ENCODE measurements around the gene DRAXIN.

DRAXIN gene

DNA sequence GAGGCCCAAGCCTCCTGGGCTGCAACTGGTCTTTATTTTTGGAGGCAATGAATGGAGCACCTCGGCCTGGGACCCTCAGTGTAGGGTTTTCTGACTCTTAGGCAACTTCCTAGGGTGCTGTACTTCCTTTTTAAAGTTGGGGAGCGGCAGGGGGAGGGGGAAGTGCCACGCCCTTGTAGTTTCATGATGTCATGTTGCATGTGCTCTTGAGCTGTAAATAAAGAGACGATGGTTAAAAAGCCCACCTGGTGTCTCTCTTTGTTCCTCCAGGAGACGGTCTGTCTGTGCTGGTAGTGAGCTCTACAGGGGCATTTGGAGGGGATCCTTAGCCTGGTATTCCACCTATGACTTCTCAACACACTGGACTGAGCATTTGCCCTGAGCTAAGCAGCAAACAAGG is 34.1 kb downstream of the DRAXIN start:
- H3K27ac ChIP-seq = no peak overlapping the region
- TF ChIP-seq, protein P1, sequence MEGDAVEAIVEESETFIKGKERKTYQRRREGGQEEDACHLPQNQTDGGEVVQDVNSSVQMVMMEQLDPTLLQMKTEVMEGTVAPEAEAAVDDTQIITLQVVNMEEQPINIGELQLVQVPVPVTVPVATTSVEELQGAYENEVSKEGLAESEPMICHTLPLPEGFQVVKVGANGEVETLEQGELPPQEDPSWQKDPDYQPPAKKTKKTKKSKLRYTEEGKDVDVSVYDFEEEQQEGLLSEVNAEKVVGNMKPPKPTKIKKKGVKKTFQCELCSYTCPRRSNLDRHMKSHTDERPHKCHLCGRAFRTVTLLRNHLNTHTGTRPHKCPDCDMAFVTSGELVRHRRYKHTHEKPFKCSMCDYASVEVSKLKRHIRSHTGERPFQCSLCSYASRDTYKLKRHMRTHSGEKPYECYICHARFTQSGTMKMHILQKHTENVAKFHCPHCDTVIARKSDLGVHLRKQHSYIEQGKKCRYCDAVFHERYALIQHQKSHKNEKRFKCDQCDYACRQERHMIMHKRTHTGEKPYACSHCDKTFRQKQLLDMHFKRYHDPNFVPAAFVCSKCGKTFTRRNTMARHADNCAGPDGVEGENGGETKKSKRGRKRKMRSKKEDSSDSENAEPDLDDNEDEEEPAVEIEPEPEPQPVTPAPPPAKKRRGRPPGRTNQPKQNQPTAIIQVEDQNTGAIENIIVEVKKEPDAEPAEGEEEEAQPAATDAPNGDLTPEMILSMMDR (conservative IDR thresholded peaks at IDR 0.05) = no peak
- TF ChIP-seq ZFX (IDR thresholded peaks at IDR 0.05) = no peak

DNA sequence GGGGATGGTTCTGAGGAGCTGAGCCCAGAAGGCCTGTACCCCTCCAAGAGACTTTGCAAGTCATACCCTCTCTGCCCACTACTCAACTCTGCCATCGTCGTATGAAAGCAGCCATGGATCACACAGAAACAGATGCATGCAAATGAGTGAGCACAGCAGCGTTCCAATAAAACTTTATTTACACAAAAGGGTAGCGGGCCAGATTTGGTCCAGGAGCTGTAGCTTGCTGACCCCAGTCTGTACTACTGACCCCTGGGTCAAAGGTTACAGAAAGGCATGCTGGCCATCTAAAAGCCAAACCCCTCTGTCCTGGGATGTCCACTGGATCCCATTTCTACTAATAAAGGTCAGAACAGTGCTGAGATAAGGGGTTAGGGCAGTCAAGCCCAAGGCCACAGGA is 35.6 kb downstream of the DRAXIN start:
- no peak for TF ChIP-seq ZFX (IDR thresholded peaks at IDR 0.05)

DNA sequence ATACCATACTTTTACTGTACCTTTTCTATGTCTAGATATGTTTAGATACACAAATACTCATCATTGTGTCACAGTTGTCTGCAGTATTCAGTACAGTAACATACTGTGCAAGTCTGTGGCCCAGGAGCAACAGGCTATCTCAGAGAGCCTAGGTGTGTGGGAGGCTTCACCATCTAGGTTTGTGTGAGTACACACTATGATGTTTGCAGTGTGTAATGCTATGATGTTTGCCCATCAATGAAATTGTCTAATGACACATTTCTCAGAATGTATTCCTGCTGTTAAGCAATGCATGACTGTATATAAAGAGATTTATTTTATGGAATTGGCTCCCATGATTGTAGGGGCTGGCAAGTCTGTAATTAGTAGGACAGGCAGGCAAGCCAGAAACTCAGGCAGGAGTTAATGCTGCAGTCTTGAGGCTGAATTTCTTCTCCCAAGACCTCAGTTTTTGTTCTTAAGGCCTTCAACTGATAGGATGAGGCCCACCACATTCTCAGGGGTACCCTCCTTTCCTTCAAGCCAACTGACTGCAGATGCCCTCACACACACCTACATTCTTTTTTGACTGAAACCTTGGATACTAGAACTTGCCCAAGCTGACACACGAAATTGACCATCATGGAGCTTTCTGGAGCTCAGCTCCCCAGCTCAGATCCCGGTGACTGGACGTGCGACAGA is 36.8 kb downstream of the DRAXIN start:
- no peak for TF ChIP-seq ZFX (IDR thresholded peaks at IDR 0.05)
- no peak overlapping the region for H3K27ac ChIP-seq

More for the DNA sequence above, 35.6 kb downstream of the DRAXIN start:
- H3K27ac ChIP-seq = no peak overlapping the region

DNA sequence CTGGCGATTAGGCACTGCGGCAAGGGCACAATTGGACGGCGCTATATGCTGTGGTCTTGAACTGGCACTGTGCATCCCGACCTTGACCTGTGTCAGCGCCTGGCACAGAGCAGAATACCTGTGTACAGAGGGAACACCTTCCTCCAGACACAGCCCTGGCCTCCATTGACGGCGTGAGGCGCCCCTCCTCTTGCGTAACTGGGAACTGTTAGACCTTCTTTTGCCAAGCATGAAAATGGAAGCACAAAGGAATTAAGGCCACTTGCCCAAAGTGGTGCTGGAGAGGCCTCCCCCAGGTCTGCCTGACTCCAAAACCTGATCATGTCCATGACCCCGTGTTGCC is 37.6 kb downstream of the DRAXIN start:
- H3K27ac ChIP-seq = no peak overlapping the region
- TF ChIP-seq ZFX (IDR thresholded peaks at IDR 0.05) = no peak
- TF ChIP-seq, protein P1 (conservative IDR thresholded peaks at IDR 0.05) = no peak

DNA sequence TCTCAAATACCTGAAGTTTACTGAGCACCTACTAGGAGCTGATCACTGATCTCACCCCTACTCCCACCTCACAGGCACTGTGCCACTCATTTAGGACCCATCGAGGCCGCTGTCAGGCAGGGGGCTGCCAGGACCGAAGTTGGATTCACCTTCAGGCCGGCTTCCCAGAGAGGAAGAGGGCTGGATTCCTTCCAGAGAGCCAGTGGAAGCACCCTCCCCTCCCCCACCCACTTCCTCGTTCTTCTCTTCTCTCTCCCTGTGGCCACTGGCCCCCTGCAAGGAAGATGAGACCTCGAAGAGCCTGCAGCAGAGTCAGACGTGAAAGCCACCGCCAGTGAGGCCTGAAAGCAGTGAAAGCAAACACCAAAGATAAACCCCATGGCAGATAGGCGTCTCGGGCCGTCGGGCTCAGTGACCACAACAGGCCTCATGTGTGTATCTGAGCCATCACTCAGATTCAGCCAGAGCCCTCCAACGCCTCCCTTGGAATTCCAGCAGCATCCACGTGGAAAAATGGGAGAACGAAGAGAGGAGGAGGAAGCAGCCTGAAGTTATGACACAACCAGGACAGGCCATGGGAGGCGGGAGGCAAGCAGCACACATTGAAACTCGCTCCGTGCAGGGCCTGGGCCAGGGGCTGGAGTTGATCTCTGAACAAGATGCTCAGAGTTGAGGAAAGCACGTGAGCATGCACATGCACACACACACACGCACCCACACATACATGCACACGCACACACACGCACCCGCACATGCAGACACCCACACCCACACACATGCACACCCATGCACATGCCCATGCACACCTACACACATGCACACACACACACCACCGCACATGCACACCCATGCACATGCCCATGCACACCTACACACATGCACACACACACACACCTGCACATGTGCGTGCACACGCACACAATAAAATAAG is 38.3 kb downstream of the DRAXIN start:
- H3K27ac ChIP-seq = no peak overlapping the region
- TF ChIP-seq, protein P1 (conservative IDR thresholded peaks at IDR 0.05) = no peak
- no peak for TF ChIP-seq ZFX (IDR thresholded peaks at IDR 0.05)

DNA sequence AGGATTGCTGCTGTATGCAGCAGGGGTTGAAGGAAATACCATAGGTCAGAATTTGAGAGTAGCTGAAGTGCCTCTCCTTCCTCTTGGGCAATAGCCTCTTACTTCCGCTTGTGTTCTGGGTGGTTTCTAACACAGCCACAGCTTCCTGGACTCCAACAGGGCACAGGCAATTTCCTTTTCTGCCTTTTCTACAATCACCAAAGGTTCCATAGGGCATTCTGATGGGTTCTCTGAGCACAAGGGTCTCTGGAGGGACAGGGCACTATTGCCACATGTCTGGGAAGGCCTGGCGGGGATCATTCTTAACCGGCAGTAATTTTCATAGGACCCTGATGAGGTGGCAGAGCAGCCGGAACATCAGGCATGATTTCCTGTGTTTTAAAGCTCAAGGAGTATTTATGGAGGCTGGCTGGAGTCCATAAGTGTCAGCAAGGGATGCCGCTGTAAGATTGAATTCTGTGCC is 39.0 kb downstream of the DRAXIN start:
- TF ChIP-seq ZFX (IDR thresholded peaks at IDR 0.05) = no peak
- TF ChIP-seq, protein P1 (conservative IDR thresholded peaks at IDR 0.05) = no peak
- H3K27ac ChIP-seq = no peak overlapping the region

GRCh38 chr1:11731691-11732283 is 40.3 kb downstream of the DRAXIN start:
- no peak for TF ChIP-seq ZFX (IDR thresholded peaks at IDR 0.05)
- TF ChIP-seq, protein P1 (conservative IDR thresholded peaks at IDR 0.05) = no peak
- H3K27ac ChIP-seq = no peak overlapping the region

- no peak overlapping the region for H3K27ac ChIP-seq
- TF ChIP-seq, protein P1 (conservative IDR thresholded peaks at IDR 0.05) = no peak
Measured at GRCh38 chr1:11733306-11733705, 41.8 kb downstream of the DRAXIN start.

Data from C4-2B (cell line).